ENCODE measurements around the gene SATB2.

DNA sequence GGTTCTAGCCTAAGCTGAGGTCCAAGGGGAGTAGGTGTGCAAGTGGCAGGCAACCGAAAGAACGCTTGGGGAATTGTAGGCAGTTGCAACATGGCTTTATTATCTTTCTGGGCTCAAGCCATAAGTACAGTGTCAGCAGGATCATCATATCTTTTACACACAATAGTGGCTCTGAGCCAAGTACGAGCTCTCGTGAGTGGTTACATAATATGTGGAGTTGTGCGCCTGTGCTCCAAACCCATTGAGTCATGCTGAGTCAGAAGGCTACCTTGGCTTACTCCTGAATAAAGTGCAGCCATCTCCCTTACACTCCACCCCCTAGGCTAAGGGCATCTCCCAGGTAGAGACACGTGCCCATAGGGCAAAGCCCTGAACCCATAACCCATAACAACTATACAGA lies 233.9 kb downstream of the SATB2 start:
- TF ChIP-seq, protein P1, sequence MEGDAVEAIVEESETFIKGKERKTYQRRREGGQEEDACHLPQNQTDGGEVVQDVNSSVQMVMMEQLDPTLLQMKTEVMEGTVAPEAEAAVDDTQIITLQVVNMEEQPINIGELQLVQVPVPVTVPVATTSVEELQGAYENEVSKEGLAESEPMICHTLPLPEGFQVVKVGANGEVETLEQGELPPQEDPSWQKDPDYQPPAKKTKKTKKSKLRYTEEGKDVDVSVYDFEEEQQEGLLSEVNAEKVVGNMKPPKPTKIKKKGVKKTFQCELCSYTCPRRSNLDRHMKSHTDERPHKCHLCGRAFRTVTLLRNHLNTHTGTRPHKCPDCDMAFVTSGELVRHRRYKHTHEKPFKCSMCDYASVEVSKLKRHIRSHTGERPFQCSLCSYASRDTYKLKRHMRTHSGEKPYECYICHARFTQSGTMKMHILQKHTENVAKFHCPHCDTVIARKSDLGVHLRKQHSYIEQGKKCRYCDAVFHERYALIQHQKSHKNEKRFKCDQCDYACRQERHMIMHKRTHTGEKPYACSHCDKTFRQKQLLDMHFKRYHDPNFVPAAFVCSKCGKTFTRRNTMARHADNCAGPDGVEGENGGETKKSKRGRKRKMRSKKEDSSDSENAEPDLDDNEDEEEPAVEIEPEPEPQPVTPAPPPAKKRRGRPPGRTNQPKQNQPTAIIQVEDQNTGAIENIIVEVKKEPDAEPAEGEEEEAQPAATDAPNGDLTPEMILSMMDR (IDR thresholded peaks at IDR 0.05) = no peak
- TF ChIP-seq POLR2A (IDR thresholded peaks at IDR 0.05) = no peak

Measured in lower leg skin (tissue), 3 donors.